Measurements from ENCODE around the gene RBM38. TPM values are rescaled to one million over a fixed set of nuclear protein-coding genes. Genes with fewer than 3 reads are reported as not detected.
A peak's percentile ranks its signal among the peaks of the same experiment; 100 is the strongest.

RBM38 gene
- total and polyA plus RNA-seq, 9 of the 15 experiments (the other 6 are each of a cell fraction or from before 2014, with no cell fraction given), result 0.28 to 82.4 (median 33.2) TPM

DNA sequence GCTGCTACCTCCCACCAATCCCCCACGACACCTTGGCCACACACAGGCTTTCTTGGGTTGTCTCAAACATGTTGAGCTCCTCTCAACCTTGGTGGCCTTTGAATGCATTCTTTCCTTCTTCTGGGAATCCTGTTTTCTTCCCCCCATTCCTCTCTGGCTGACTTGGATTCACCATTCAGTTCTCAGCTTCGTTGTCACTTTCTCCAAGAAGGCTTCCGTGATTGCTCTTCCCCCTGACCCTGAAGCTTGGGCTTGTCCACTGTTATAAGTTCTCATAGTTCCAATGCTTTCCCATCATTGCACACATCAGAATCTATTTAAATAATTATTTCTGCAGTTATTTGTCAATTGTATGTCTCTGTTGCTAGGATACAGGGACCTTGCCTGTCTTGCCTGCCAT, 64.2 kb downstream of the RBM38 start:
- no peaks in the 10 kb centered on the region for H3K27me3 ChIP-seq (ENCODE audit: control insufficient read depth in 2 of 2, insufficient read depth in 2 of 2, low read length in 2 of 2)
- POLR2A ChIA-PET, result interaction anchor here (1.1 to 1.3 kb wide), 3 partner anchors 12 to 46 kb away, joined by 3 to 6 read pairs (median 4); no protein-coding TSS in a partner anchor
- no peak for FAIRE-seq

GRCh38 chr20:57456116-57456515, 64.9 kb downstream of the RBM38 start:
- H3K9ac ChIP-seq (ENCODE audit: insufficient read depth in 1 of 2, low read depth in 2 of 2, low read length in 2 of 2), result peak overlapping the region in 1 of 2 experiments; percentile 65; a peak in 1 of 4 replicates
- no peak overlapping the region for H3K27ac ChIP-seq (ENCODE audit: extremely low read depth, low read depth, low read length)
- intact Hi-C loops (cut with micrococcal nuclease) (no loop called here), in situ Hi-C loops (cut with MboI) (no loop called here)
- H2AFZ ChIP-seq (ENCODE audit: low read depth, low read length), result no peak overlapping the region
- no peaks in the 10 kb centered on the region for H3K79me2 ChIP-seq (ENCODE audit: control insufficient read depth, insufficient read depth, low read length)
- BruUV-seq (replicated peaks), result no TSS peak
- FAIRE-seq (no peak), DNase-seq (ENCODE audit: extremely low read depth in 1 of 4, low spot score in 3 of 4) (no peak), ATAC-seq (no peak)
- TF ChIP-seq NFE2L1 (tag; IDR thresholded peaks at IDR 0.05; ENCODE audit: borderline replicate concordance, low read depth) (no peak), ZNF212 (CRISPR knock-in tag; IDR thresholded peaks at IDR 0.05) (no peak), ZNF318 (IDR thresholded peaks at IDR 0.05; ENCODE audit: borderline replicate concordance in 1 of 2, low read depth in 1 of 2) (no peak), RCOR1 (IDR thresholded peaks at IDR 0.05; ENCODE audit: borderline replicate concordance in 1 of 2, low read depth in 2 of 2, low read length in 2 of 2) (no peak), BRD4 (IDR thresholded peaks at IDR 0.05) (no peak), RBM25 (IDR thresholded peaks at IDR 0.05; ENCODE audit: low read depth, low read length, severe bottlenecking) (peak; percentile 84)
- H3K36me3 ChIP-seq (ENCODE audit: control insufficient read depth, insufficient read depth, low read length), result no peaks in the 10 kb centered on the region; the same call in 2 of the 3 replicates
- H3K9me1 ChIP-seq (ENCODE audit: control insufficient read depth, insufficient read depth, low read length), result peaks cover 4% of the 10 kb centered on the region
- peaks cover 35 to 55% of the 10 kb centered on the region in 2 experiments for H3K4me1 ChIP-seq (replicated peaks in 1 of 2; ENCODE audit: control insufficient read depth in 2 of 2, insufficient read depth in 2 of 2, low read length in 2 of 2)
- H3K4me3 ChIP-seq, result no peak overlapping the region
- no peak overlapping the region for H3K4me2 ChIP-seq (ENCODE audit: insufficient read depth, low read length)
- ChIA-PET CTCF (ENCODE audit: low intra/inter-chr PET ratio) (no interaction called here), POLR2A (no interaction called here)
- peaks cover 5% of the 10 kb centered on the region; the same call in 1 of the 2 replicates for H3K9me3 ChIP-seq (replicated peaks; ENCODE audit: control insufficient read depth, insufficient read depth, low read depth, low read length)
- WGBS (ENCODE audit: insufficient coverage, low coverage, missing lambda C conversion rate), result 89% methylated on average over 13 of the region's 13 CpGs
- no peaks in the 10 kb centered on the region for H4K20me1 ChIP-seq (replicated peaks; ENCODE audit: control insufficient read depth, insufficient read depth, low read length)
- no peaks in the 10 kb centered on the region for H3K27me3 ChIP-seq (ENCODE audit: control insufficient read depth in 2 of 2, insufficient read depth in 2 of 2, low read length in 2 of 2)

More for the DNA sequence above, 64.2 kb downstream of the RBM38 start:
- TF ChIP-seq ZNF445 (CRISPR knock-in tag; IDR thresholded peaks at IDR 0.05; ENCODE audit: low read depth) (no peak), ZFP36 (IDR thresholded peaks at IDR 0.05; ENCODE audit: low read depth, low read length, partially characterized antibody) (peak; percentile 92), RFX1 (IDR thresholded peaks at IDR 0.05) (peak; percentile 67)
- Histone ChIP-seq H2AFZ (ENCODE audit: low read depth, low read length) (no peak overlapping the region), H3K9me1 (ENCODE audit: control insufficient read depth, insufficient read depth, low read length) (peaks cover 4% of the 10 kb centered on the region), H3K4me3 (no peak overlapping the region), H3K36me3 (ENCODE audit: control insufficient read depth, insufficient read depth, low read length) (no peaks in the 10 kb centered on the region; the same call in 2 of the 3 replicates), H4K20me1 (replicated peaks; ENCODE audit: control insufficient read depth, insufficient read depth, low read length) (no peaks in the 10 kb centered on the region), H3K79me2 (ENCODE audit: control insufficient read depth, insufficient read depth, low read length) (no peaks in the 10 kb centered on the region), H3K4me1 (replicated peaks in 1 of 2; ENCODE audit: control insufficient read depth in 2 of 2, insufficient read depth in 2 of 2, low read length in 2 of 2) (peaks cover 36 to 55% of the 10 kb centered on the region in 2 experiments), H3K4me2 (ENCODE audit: insufficient read depth, low read length) (no peak overlapping the region), H3K9ac (ENCODE audit: insufficient read depth in 1 of 2, low read depth in 2 of 2, low read length in 2 of 2) (no peak overlapping the region), H3K27ac (ENCODE audit: extremely low read depth, low read depth, low read length) (no peak overlapping the region), H3K9me3 (replicated peaks; ENCODE audit: control insufficient read depth, insufficient read depth, low read depth, low read length) (peaks cover 5% of the 10 kb centered on the region; the same call in 1 of the 2 replicates)
- intact Hi-C loops (cut with micrococcal nuclease) (no loop called here), in situ Hi-C loops (cut with MboI) (no loop called here)
- CTCF ChIA-PET (ENCODE audit: low intra/inter-chr PET ratio), result no interaction called here
- DNase-seq (ENCODE audit: extremely low read depth in 1 of 4, low spot score in 3 of 4), result no peak
- no peak for ATAC-seq
- WGBS (ENCODE audit: insufficient coverage, low coverage, missing lambda C conversion rate), result 79% methylated on average over 3 of the region's 3 CpGs
- no TSS peak for BruUV-seq (replicated peaks)
